Fibroblast of skin of back (primary cell): ENCODE results near the gene ASB2.

Source experiments
- DNase-seq: peaks from one replicate; pipeline ENCODE4 v3.0.0-alpha.2; 2013

The ASB2 gene

DNA sequence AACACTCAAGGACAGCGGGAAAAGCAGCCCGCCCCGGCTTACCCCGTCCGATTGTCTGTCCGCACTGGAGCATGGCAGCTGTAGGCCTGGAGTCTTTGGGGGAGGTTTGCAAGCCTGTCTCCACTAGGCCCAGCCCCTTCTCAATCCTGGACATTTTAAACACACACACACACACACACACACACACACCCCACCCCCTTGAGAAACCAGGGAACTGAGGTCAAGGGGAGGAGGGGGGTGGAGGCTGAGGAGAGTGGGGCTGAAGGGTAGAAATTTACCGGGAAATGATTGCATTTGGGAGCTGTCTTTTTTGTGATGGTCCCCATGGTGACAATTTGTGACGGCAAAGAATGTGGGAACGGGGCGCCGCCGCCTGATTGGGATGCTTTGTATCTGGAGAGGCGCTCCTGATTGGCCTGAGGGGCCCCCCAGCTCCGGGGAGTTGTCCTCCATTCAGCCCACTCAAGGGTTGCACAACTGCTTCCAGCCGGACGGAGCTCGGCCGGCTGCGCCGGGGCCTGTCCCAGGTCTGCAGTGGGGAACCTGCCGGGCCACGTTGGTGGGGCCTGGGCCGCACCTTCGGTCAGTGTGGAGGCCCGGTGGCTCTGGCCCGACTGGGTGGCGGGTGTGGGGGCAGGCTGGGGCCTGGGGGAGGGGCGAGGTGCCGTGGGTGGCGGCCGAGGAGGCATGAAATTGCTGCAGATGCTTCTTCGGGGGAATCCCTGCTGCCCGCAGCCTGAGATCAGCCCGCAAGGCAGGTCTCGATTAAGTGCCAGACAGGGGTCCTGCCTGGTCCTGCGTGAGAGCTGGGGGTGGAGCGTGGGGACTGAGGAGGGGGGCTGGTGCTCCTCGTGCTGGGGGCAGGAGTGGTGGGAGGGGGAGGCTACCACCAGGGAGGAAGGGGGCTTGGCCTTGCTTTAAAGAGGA lies 49.2 kb downstream of the ASB2 start, which contains the start of gene FAM181A:
Gene FAM181A, plus strand, starts transcription at position 472 of the 927 bp plus-strand sequence. CDS start 942 bp downstream, outside the sequence.
- DNase-seq, result no peak

DNA sequence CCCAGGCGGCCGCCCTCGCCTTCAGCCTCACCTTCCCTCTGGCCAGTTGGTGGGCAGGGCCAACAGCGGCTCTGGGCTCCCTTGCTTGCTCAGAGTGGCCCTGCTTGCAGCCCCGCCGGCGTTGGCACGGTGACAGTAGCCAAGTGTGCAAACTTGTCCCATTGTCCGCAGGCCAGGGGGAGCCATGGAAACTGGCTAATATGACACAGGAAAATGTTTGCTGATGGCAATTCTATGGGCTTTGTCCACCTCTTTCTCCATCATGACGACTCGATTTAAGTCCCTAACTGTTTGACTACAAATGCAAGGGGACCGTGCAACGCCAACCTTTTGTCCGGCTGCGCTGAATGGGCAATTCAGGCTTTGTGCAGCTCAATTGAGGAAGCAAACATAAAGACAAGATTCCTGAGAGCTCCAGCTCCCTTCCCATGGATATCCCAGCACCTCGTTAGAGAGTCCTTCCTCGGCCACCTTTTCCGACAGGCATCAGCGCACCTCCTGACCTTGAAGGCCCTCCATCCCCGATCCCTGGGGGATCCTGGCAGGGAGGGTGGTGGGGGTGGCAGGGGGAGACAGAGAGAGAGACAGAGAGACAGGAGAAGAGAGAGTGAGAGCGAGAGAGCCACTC lies 50.0 kb downstream of the ASB2 start:
- DNase-seq, result no peak

DNA sequence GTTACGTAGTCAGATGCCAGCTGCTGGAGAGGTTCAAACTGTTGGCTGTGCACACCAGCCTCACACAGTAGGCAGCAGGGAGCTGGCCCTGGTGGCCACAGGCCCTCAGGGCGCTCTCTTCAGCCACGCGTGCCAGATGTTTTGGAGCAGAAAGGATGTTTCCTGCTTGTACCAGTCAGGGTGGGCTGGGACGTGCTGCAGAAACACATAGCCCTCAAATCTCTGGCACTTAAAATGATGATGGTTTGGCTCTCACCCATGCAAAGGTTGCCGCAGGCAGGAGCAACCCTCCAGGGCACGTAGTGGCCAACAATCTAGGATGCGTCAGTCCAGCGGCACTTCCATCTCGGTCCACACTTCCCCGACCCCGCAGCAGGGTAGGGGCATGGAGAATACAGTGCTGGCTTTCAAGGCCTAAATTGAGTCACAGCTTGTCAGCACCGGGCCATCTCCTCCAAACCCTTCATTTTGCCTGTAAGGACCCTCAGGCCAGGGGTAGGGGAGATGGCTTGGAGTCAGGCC lies 50.9 kb downstream of the ASB2 start:
- DNase-seq, result no peak

DNA sequence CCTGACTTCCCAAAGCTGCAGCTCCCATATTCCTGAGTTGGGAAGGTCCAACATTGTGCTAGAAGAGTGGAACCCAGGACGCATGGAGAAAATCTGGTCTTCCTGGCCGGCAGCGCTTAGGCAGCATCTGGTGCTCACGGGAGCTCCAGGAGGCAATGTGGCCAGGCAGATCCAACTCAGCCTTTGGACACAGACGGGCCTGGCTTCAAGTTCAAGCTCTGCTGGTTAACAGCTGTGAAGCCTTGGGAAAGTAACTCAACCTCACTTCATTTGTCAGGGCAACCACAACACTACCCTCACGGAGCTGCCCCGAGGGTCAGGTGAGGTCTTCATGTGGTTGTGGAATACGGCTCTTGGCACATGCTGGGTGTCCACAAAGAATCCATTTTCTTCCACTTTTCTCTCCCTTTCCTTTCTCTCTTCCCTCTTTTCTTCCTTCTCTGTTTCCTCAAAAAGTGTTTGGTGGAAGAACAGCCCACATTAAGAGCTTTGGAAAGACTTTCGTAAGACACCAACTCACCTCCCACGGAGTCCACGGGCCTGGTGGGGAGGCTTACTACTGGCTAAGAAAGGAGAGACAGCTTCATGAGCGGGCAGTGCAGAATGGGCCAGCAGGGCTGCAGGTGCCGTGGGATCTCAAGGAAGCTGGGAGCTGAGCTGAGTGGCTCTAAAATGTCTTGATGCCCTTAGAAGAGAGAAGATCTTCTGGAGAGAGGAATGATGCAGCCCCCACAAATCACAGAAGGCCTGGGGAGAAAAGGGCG lies 51.6 kb downstream of the ASB2 start:
- no peak for DNase-seq

GRCh38 chr14:93923626-93924025 lies 52.7 kb downstream of the ASB2 start:
- DNase-seq, result no peak

GRCh38 chr14:93921001-93921806 lies 55.2 kb downstream of the ASB2 start:
- no peak for DNase-seq

GRCh38 chr14:93917141-93917540 lies 59.2 kb downstream of the ASB2 start:
- DNase-seq, result no peak

- DNase-seq, result no peak
Observed at GRCh38 chr14:93916498-93916897, 59.9 kb downstream of the ASB2 start.

GRCh38 chr14:93915800-93916199 lies 60.6 kb downstream of the ASB2 start:
- DNase-seq, result no peak

DNA sequence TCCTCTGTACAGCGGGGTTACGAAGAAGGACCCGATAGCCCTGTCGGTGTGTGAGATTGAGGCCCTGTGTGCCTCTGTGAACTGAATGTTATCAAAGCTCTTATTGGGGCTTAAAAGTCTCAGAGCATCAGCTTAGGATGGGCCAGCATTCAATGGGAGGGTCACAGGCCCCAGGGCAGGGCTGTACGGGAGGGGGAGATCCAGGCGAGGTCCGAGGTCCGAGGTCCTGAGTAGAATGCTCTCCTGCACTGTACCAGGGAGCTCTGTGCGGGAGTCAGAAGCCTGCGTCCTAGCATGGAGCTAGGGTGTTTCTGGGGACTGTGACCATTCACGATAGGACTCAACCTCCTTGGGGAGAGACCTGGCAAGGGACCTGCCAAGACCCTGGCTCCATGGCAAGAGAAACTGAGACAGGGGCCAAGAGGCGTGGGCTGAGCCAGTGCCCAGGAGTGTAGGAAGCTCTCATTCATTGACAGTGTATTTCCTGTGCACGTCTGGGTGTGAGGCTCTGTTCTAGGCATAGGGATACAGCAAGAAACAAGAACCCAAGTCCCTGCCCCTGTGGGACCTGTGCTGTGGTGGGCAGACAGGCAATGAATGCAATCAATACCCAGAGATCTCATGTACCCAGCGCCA lies 61.2 kb downstream of the ASB2 start:
- no peak for DNase-seq

- DNase-seq, result no peak
Observed at GRCh38 chr14:93914278-93914677, 62.1 kb downstream of the ASB2 start.

DNA sequence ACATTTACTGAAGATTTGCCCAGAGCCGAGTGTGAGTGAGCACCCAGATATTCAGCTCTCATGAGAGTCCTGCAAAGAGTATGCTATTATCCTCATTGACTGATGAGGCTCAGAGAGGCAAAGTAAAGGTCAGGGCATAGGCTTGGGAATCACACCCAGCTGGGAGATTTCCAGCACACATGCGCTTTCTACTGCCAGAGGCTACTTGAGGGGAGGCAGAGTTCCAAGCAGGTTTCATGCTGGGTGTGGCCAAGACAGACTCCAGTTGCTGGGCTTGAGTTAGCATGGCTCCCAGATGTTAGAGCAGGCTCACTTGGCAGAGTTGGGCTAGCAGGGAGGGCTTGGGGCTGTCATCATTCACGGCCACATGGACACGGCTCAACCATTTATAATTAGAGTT lies 63.6 kb downstream of the ASB2 start:
- no peak for DNase-seq

DNA sequence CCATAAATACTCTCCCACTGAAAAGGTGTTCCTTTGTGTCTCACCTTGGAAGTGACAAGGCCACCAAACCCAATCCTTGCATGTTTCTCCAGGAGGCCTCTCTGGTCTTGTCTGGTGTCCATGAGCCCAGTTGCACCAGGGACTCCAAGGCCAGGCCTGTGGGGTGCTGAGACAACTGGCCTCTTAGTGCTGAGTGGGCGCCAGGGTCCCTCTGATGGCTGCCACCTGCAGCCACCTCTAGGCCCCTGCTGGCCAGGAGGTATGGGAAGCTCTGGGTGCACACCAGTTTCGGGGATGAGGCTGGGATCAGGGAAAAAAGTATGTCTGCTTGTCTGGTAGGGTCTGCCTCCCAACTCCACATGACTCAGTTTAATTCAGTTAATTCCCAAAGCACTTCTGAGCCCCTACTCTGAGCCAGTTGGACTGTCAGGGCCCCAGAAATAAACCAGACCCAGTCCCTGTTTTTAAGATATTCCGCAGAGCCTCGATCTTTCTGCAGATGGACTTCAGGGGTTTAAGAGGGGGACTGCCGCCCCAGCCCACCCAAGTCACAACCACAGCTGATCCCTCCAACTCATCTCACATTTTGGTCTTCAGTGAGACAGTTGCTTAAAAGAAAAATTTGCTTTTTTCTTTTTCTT lies 64.3 kb downstream of the ASB2 start:
- DNase-seq, result no peak

- DNase-seq, result no peak
Observed at GRCh38 chr14:93909429-93910128, 66.8 kb downstream of the ASB2 start.

DNA sequence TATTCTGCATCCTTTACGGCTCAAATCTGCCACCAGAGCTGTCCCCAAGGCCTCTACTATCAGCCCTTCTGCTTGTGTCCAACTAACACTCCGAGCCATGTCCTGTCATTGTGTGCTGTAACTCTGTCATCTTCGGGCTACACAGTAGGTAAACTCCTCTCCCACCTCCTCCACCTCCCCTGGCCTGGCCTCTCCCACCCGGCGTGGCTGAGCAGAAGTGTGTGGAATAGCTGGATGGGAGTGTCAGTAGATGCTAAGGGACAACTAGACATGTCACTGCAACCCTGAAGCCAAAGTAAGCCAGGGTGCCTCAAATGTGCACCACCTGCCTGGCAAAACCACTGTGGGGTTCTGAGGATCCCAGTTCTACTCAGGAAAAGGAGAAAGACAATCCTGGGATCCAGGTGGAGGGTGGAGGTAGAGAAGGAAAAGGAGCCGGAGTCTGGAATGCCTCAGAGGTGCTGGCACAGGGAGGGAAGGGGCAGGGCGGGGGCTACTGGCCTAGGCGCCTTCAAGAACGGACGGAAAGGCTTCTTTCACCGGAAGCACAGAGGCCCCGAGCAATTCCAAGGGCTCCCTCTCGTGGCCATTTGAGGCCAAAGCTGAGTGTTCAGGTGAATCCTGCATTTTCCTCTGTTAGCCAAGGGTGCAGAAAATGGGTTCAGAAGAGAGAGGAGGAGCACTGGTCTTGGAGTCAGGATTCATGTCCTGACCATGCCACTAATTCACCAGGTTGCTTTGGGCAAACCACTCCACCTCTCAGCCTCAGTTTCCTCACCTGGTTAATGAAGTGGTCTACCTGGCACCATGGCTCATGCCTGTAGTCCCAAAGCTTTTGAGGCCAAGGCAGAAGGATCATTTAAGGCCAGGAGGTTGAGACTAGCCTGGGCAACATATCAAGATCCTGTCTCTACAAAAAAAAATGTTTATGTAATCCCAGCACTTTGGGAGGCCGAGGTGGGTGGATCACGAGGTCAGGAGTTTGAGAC lies 69.7 kb downstream of the ASB2 start:
- DNase-seq, result peak; percentile 54

GRCh38 chr14:93905623-93906022 lies 70.7 kb downstream of the ASB2 start:
- no peak for DNase-seq

- peak; percentile 3 for DNase-seq
Observed at GRCh38 chr14:93903342-93904184, 72.8 kb downstream of the ASB2 start.
